Measurements from ENCODE around the gene KCNIP3.
"Not testable (repeated sequence)": the region's sequence is repeated elsewhere in the genome, so short reads cannot be mapped to it uniquely, and the experiment has no call there.

The KCNIP3 gene

GRCh38 chr2:95402370-95403203, 105.4 kb downstream of the KCNIP3 start, which contains the start of gene FAHD2A (continued):
- TF ChIP-seq ZNF398 (tag by site-specific recombination; IDR thresholded peaks at IDR 0.05) (peak; percentile 18; the same call in 1 of the 2 replicates), ZNF629 (tag by site-specific recombination; IDR thresholded peaks at IDR 0.05) (peak; percentile 97), ZFP41 (tag by site-specific recombination; IDR thresholded peaks at IDR 0.05; ENCODE audit: borderline replicate concordance) (no peak), BCL11B (tag by site-specific recombination; IDR thresholded peaks at IDR 0.05; ENCODE audit: low read depth) (peak; percentile 63; the same call in 1 of the 2 replicates), ZNF843 (tag by site-specific recombination; IDR thresholded peaks at IDR 0.05) (0 out of 2 replicates have a peak, but pooled peaks have one; percentile 16), PRDM10 (tag by site-specific recombination; IDR thresholded peaks at IDR 0.05) (peak; percentile 18; the same call in 1 of the 2 replicates), ZIC2 (tag by site-specific recombination; IDR thresholded peaks at IDR 0.05) (0 out of 2 replicates have a peak, but pooled peaks have one; percentile 20)

- ChIA-PET CTCF (interaction anchor here (0.6 to 3.8 kb wide), 6 partner anchors 10 to 327 kb away, joined by 3 to 28 read pairs (median 5); no protein-coding TSS in a partner anchor), POLR2A (interaction anchor here (1.0 to 1.3 kb wide), 3 partner anchors 10 to 57 kb away, joined by 6 to 7 read pairs (median 6); no protein-coding TSS in a partner anchor)
- H3K4me1 ChIP-seq (ENCODE audit: control insufficient read depth, insufficient read depth, low read length); H3K9me3 ChIP-seq (ENCODE audit: control insufficient read depth, insufficient read depth, low read depth, low read length): not testable (repeated sequence)
- Histone ChIP-seq H3K27ac (ENCODE audit: extremely low read depth, low read depth, low read length) (peak overlapping the region; percentile 74; the same call in 1 of the 2 replicates), H3K36me3 (ENCODE audit: control insufficient read depth in 2 of 2, insufficient read depth in 1 of 2, low read length in 2 of 2) (peaks cover 3 to 14% of the 10 kb centered on the region in 2 experiments; a peak in 2 of 3 replicates), H3K4me3 (ENCODE audit: low read depth, low read length) (peak overlapping the region; percentile 75)
- TF ChIP-seq, protein P1, sequence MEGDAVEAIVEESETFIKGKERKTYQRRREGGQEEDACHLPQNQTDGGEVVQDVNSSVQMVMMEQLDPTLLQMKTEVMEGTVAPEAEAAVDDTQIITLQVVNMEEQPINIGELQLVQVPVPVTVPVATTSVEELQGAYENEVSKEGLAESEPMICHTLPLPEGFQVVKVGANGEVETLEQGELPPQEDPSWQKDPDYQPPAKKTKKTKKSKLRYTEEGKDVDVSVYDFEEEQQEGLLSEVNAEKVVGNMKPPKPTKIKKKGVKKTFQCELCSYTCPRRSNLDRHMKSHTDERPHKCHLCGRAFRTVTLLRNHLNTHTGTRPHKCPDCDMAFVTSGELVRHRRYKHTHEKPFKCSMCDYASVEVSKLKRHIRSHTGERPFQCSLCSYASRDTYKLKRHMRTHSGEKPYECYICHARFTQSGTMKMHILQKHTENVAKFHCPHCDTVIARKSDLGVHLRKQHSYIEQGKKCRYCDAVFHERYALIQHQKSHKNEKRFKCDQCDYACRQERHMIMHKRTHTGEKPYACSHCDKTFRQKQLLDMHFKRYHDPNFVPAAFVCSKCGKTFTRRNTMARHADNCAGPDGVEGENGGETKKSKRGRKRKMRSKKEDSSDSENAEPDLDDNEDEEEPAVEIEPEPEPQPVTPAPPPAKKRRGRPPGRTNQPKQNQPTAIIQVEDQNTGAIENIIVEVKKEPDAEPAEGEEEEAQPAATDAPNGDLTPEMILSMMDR (tag by site-specific recombination; IDR thresholded peaks at IDR 0.05), result peak; percentile 20; the same call in 1 of the 2 replicates
Measured at GRCh38 chr2:95403204-95403721, 106.1 kb downstream of the KCNIP3 start.

- H3K4me3 ChIP-seq (ENCODE audit: low read depth, low read length); H3K27ac ChIP-seq (ENCODE audit: extremely low read depth, low read depth, low read length); H3K9me3 ChIP-seq (ENCODE audit: control insufficient read depth, insufficient read depth, low read depth, low read length); H3K4me1 ChIP-seq (ENCODE audit: control insufficient read depth, insufficient read depth, low read length): not testable (repeated sequence)
- POLR2A ChIA-PET, result interaction anchor here (1.0 to 1.3 kb wide), 2 partner anchors 11 to 15 kb away, joined by 6 read pairs; no protein-coding TSS in a partner anchor
- CTCF ChIA-PET, result interaction anchor here (0.6 to 3.8 kb wide), 5 partner anchors 11 to 326 kb away, joined by 3 to 28 read pairs (median 4); no protein-coding TSS in a partner anchor
- peaks cover 3 to 17% of the 10 kb centered on the region in 2 experiments; a peak in 2 of 3 replicates for H3K36me3 ChIP-seq (ENCODE audit: control insufficient read depth in 2 of 2, insufficient read depth in 1 of 2, low read length in 2 of 2)
Measured at GRCh38 chr2:95403824-95404223, 106.7 kb downstream of the KCNIP3 start.

GRCh38 chr2:95404676-95405075, 107.5 kb downstream of the KCNIP3 start:
- CTCF ChIA-PET; H3K4me1 ChIP-seq (ENCODE audit: control insufficient read depth, insufficient read depth, low read length); POLR2A ChIA-PET; H3K27ac ChIP-seq (ENCODE audit: extremely low read depth, low read depth, low read length); H3K9me3 ChIP-seq (ENCODE audit: control insufficient read depth, insufficient read depth, low read depth, low read length); H3K4me3 ChIP-seq (ENCODE audit: low read depth, low read length): not testable (repeated sequence)
- peaks cover 3 to 25% of the 10 kb centered on the region in 2 experiments; a peak in 2 of 3 replicates for H3K36me3 ChIP-seq (ENCODE audit: control insufficient read depth in 2 of 2, insufficient read depth in 1 of 2, low read length in 2 of 2)

GRCh38 chr2:95411239-95411638, 114.1 kb downstream of the KCNIP3 start:
- CTCF ChIA-PET, result interaction anchor here (0.9 to 1.4 kb wide), 2 partner anchors 66 to 180 kb away, joined by 4 to 5 read pairs; no protein-coding TSS in a partner anchor
- peaks cover 3 to 36% of the 10 kb centered on the region in 2 experiments; a peak in 2 of 3 replicates for H3K36me3 ChIP-seq (ENCODE audit: control insufficient read depth in 2 of 2, insufficient read depth in 1 of 2, low read length in 2 of 2)
- H3K27ac ChIP-seq (ENCODE audit: extremely low read depth, low read depth, low read length); POLR2A ChIA-PET; H3K4me1 ChIP-seq (ENCODE audit: control insufficient read depth, insufficient read depth, low read length); H3K4me3 ChIP-seq (ENCODE audit: low read depth, low read length); H3K9me3 ChIP-seq (ENCODE audit: control insufficient read depth, insufficient read depth, low read depth, low read length): not testable (repeated sequence)
